Mucosa of rectum (tissue), 2 donors: Measurements from ENCODE around the gene TBL2.
"Not testable (repeated sequence)": the region's sequence is repeated elsewhere in the genome, so short reads cannot be mapped to it uniquely, and the experiment has no call there.

ENCODE experiments used
- H3K27ac ChIP-seq, 2 donors: one replicate each; pipeline ENCODE4 v1.7.0; 2013; ENCODE audit warnings: inconsistent platforms in 2 of 2, low read depth in 2 of 2, low read length in 2 of 2
- H3K27me3 ChIP-seq, 2 donors: one replicate each; pipeline ENCODE4 v1.7.0; 2013; ENCODE audit warnings: low read length in 2 of 2; ENCODE audit not compliant: control insufficient read depth in 2 of 2, insufficient read depth in 2 of 2
- H3K36me3 ChIP-seq, 2 donors: one replicate each; pipeline ENCODE4 v1.7.0; 2013; ENCODE audit warnings: low read length in 2 of 2; ENCODE audit not compliant: control insufficient read depth in 2 of 2, insufficient read depth in 2 of 2
- H3K4me1 ChIP-seq, 2 donors: one replicate each; pipeline ENCODE4 v1.7.0; 2013; ENCODE audit warnings: low read length in 2 of 2, mild to moderate bottlenecking in 1 of 2; ENCODE audit not compliant: control insufficient read depth in 2 of 2, insufficient read depth in 2 of 2
- H3K4me3 ChIP-seq, 2 donors: one replicate each; pipeline ENCODE4 v1.7.0; 2013; ENCODE audit warnings: low read length in 2 of 2
- H3K9ac ChIP-seq, 2 donors: one replicate each; pipeline ENCODE4 v1.7.0; 2013; ENCODE audit warnings: low read length in 2 of 2, low read depth in 1 of 2, mild to moderate bottlenecking in 1 of 2
- H3K9me3 ChIP-seq, 2 donors: one replicate each; pipeline ENCODE4 v1.7.0; 2013; ENCODE audit warnings: low read length in 2 of 2; ENCODE audit not compliant: control insufficient read depth in 2 of 2
- donor health status: healthy.
- donor health status: Normal muscosa, but diverticular disease.

The TBL2 gene

GRCh38 chr7:73536479-73536878, 41.9 kb downstream of the TBL2 start:
- H3K36me3 ChIP-seq: peaks cover 40 to 50% of the 10 kb centered on the region in 2 donors

DNA sequence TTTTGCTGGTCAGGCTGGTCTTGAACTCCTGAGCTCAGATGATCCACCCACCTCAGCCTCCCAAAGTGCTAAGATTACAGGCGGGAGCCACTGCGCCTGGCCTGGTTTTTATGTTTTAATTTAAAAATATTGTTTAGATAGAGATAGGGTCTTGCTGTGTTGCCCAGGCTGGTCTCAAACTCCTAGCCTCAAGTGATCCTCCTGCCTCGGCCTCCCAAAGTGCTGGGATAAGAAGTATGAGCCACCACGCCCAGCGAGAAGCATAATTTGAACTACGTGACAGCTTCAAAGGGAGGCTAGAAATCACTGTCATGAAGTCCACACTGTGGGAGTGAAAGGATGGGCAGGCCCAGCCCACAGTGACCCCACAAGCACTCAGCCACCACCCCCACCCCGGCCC, 42.5 kb downstream of the TBL2 start:
- H3K9ac ChIP-seq, H3K9me3 ChIP-seq, H3K27ac ChIP-seq, H3K4me1 ChIP-seq, H3K4me3 ChIP-seq, H3K27me3 ChIP-seq: not testable (repeated sequence)
- H3K36me3 ChIP-seq: peaks cover 37 to 50% of the 10 kb centered on the region in 2 donors

More at GRCh38 chr7:73536479-73536878, 41.9 kb downstream of the TBL2 start:
- H3K27me3 ChIP-seq: no peaks in the 10 kb centered on the region
- H3K4me1 ChIP-seq: no peaks in the 10 kb centered on the region
- H3K9ac ChIP-seq: no peak overlapping the region
- H3K4me3 ChIP-seq: no peak overlapping the region
- H3K9me3 ChIP-seq: no peaks in the 10 kb centered on the region
- H3K27ac ChIP-seq: no peak overlapping the region

DNA sequence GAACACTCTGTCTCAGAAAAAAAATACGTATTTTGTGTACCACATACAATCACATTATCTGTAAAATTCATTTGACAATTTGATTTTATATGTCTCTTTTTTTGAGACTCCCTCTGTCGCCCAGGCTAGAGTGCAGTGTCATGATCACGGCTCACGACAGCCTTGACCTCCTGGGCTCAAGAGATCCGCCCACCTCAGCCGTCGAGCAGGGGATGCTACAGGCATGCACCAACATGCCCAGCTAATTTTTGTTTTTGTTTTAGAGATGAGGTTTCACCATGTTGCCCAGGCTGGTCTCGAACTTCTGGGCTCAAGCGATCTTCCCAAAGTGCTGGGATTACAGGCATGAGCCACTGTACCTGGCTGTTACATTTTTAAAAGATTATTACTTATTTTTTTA, 44.6 kb downstream of the TBL2 start:
- no peaks in the 10 kb centered on the region for H3K27me3 ChIP-seq
- H3K9ac ChIP-seq: no peak overlapping the region
- peaks cover 25 to 35% of the 10 kb centered on the region in 2 donors for H3K36me3 ChIP-seq
- H3K9me3 ChIP-seq: no peaks in the 10 kb centered on the region
- H3K4me1 ChIP-seq: no peaks in the 10 kb centered on the region
- H3K27ac ChIP-seq: no peak overlapping the region
- no peak overlapping the region for H3K4me3 ChIP-seq

DNA sequence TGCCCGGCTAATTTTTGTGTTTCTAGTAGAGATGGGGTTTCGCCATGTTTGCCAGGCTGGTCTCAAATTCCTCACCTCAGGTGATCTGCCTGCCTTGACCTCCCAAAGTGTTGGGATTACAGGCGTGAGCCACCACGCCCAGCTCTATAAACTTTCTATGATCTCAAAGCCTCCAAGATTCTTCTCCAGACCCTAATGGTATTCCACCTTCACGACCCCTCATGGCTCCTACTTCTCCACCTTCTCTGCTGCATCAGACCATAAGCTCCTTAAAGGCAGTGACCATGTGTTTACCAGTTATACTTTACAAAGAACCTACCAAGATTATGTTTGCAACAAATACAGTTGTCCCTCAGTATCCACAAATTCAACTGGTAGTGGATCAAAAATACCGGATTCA, 46.2 kb downstream of the TBL2 start:
- no peaks in the 10 kb centered on the region for H3K9me3 ChIP-seq
- H3K36me3 ChIP-seq: peaks cover 15 to 21% of the 10 kb centered on the region in 2 donors
- H3K27me3 ChIP-seq: no peaks in the 10 kb centered on the region
- H3K4me3 ChIP-seq: no peak overlapping the region
- no peak overlapping the region for H3K27ac ChIP-seq
- H3K9ac ChIP-seq: no peak overlapping the region
- no peaks in the 10 kb centered on the region for H3K4me1 ChIP-seq

GRCh38 chr7:73530800-73531199, 47.6 kb downstream of the TBL2 start:
- no peaks in the 10 kb centered on the region for H3K27me3 ChIP-seq
- no peak overlapping the region for H3K9ac ChIP-seq
- H3K27ac ChIP-seq: no peak overlapping the region
- H3K4me1 ChIP-seq: no peaks in the 10 kb centered on the region
- peaks cover 6 to 8% of the 10 kb centered on the region in 2 donors for H3K36me3 ChIP-seq
- no peaks in the 10 kb centered on the region for H3K9me3 ChIP-seq
- H3K4me3 ChIP-seq: no peak overlapping the region

GRCh38 chr7:73526896-73527821, 51.2 kb downstream of the TBL2 start:
- no peaks in the 10 kb centered on the region for H3K27me3 ChIP-seq
- no peaks in the 10 kb centered on the region for H3K9me3 ChIP-seq
- no peaks in the 10 kb centered on the region for H3K36me3 ChIP-seq
- H3K4me3 ChIP-seq: no peak overlapping the region
- peaks cover 0 to 4% of the 10 kb centered on the region in 2 donors for H3K4me1 ChIP-seq
- H3K27ac ChIP-seq: no peak overlapping the region
- H3K9ac ChIP-seq: no peak overlapping the region

DNA sequence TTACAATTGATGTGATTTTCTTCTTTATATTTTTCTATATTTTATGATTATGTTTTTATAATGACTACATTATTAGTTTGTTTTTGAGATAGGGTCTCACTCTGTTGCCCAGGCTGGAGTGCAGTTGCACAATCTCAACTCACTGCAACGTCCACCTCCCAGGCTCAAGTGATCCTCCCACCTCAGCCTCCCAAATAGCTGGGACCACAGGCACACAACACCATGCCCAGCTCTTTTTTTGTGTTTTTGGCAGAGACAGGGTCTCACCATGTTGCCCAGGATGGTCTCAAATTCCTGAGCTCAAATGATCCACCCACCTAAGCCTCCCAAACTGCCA, 52.3 kb downstream of the TBL2 start:
- not testable (repeated sequence) for H3K36me3 ChIP-seq, H3K4me1 ChIP-seq, H3K9ac ChIP-seq, H3K4me3 ChIP-seq, H3K9me3 ChIP-seq, H3K27ac ChIP-seq, H3K27me3 ChIP-seq

DNA sequence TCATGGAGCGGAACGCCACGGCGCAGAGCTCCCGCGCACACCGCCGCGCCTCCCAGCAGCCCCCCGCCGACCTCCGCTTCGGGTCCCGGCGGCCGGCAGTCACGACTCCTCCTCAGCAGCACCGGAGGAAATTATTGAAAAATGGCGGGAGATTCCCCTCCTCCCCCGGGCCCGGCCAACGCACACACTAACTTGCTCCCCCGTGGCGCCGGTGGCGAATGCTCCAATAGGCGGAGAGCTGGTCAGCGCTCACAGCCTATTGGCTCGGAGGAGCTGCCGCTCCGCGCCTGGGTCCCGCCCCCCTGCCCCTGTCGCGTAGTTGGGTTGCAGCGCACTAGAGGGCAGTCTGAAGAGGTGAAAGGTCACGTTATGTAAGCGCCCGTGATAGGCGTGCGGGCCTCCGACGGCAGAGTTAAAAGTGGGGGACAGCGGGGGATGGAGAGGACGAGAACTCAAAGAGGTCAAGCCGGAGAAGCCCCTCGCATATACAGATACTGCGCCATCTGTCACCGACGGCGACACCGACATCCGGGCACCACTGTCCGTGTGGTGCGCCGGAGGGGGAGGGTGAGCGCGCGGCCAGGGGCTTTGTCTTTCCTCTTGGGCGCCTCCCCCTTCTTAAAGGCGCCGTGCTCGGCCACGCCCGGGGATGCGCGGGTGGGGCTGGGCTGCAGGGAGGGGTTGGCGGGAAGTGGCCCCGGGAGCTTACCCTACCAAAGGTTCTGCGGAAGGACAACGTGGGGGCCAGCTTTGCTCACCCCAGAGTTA, 56.1 kb downstream of the TBL2 start, which contains the start of gene BAZ1B:
Gene BAZ1B, minus strand, starts transcription at position 189 of the 768 bp plus-strand sequence. CDS start 360 bp downstream, outside the sequence.
- H3K4me3 ChIP-seq: peak within 1 kb of the TSS; percentile 83 to 95
- peaks cover 3 to 5% of the 10 kb centered on the region in 2 donors for H3K36me3 ChIP-seq
- no peaks in the 10 kb centered on the region for H3K9me3 ChIP-seq
- peak within 1 kb of the TSS; percentile 78 to 85 for H3K9ac ChIP-seq
- peak within 1 kb of the TSS; percentile 93 for H3K27ac ChIP-seq
- peaks cover 11 to 13% of the 10 kb centered on the region in 2 donors for H3K4me1 ChIP-seq
- no peaks in the 10 kb centered on the region for H3K27me3 ChIP-seq

DNA sequence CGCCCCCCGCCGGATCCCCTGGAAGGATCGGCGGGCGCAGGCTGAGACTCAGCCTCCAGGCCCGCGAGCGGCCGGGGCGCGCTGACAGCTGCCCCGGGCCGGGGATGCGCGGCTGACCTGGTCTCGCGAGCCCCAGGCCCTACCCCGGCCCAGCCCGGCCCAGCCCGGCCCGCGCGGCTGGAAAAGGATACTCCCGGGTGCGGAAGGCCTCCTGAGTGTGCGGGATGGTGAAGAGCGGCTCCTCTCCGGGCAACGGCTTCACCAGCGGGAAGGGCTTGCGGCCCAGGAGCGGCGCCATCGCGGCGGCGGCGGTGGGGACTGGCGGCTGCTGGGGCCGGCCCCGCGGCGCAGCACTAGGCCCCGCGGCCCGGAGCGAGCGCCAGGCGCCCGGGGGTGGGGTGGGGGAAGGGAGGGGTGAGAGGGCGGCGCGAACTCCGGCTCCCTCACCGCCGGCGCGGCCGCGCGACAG, 56.7 kb downstream of the TBL2 start:
- H3K4me3 ChIP-seq: peak overlapping the region; percentile 83 to 95
- H3K9me3 ChIP-seq: no peaks in the 10 kb centered on the region
- peaks cover 11 to 13% of the 10 kb centered on the region in 2 donors for H3K4me1 ChIP-seq
- peak overlapping the region; percentile 78 to 85 for H3K9ac ChIP-seq
- no peaks in the 10 kb centered on the region for H3K27me3 ChIP-seq
- H3K27ac ChIP-seq: peak overlapping the region; percentile 93
- H3K36me3 ChIP-seq: peaks cover 3 to 8% of the 10 kb centered on the region in 2 donors
